GM12892 (cell line): ENCODE measurements around the gene KIAA1217.

ENCODE experiments used
- POLR2A ChIP-seq: IDR thresholded peaks from 2 replicates; pipeline ENCODE4 v1.6.1; 2011; ENCODE audit warnings: low read depth, low read length, control low read depth
- POLR2AphosphoS5 ChIP-seq: IDR thresholded peaks from 2 replicates; pipeline ENCODE4 v1.6.1; 2011; ENCODE audit warnings: low read depth, low read length, control low read depth
- TAF1 ChIP-seq: IDR thresholded peaks from 2 replicates; pipeline ENCODE4 v1.6.1; 2011; ENCODE audit warnings: low read depth, mild to moderate bottlenecking, control low read depth, low read length, borderline replicate concordance

- no peak for TF ChIP-seq POLR2A
- TF ChIP-seq POLR2AphosphoS5: no peak
- TF ChIP-seq TAF1: no peak
Observed at GRCh38 chr10:24340446-24340845, 131.5 kb downstream of the KIAA1217 start.
